Endothelial cell of umbilical vein (primary cell): ENCODE results near the gene OSBPL1A. TPM values are rescaled to one million over a fixed set of nuclear protein-coding genes. Genes with fewer than 3 reads are reported as not detected.

Source experiments
- BruUV-seq: library from RNA; stranded (reverse); fragments of 400-500 nt; replicated peaks from 2 replicates; lab custom pipeline; 2021; lab: Mats Ljungman, UMichigan
- CTCF ChIA-PET: fragments of 300-600, 350-600 bp; sonication (Branson Sonifier 250); formaldehyde crosslinking; loops from one replicate; lab custom pipeline; 2021; ENCODE audit warnings: antibody characterized with exemption, inconsistent platforms; lab: Charles Lee
- POLR2A ChIA-PET: fragments of 300-600, 350-600 bp; sonication (Branson Sonifier 250); formaldehyde crosslinking; loops from one replicate; lab custom pipeline; 2021; ENCODE audit warnings: antibody characterized with exemption, inconsistent platforms; lab: Charles Lee
- DNase-seq: peaks from one replicate; pipeline ENCODE4 v3.0.0-alpha.2; 2011; ENCODE audit warnings: low read depth, low spot score
- FAIRE-seq: peaks from 2 replicates; lab custom pipeline; 2011; peaks lifted over from hg19 to GRCh38; lab: Jason Lieb, UNC
- H2AFZ ChIP-seq: 2 replicates; pipeline ENCODE4 v1.6.0; 2012; ENCODE audit warnings: low read depth, low read length, control low read depth, inconsistent platforms
- H3K27ac ChIP-seq: 2 replicates; pipeline ENCODE4 v1.5.1; 2011; ENCODE audit warnings: low read depth, mild to moderate bottlenecking, control low read depth, low read length, moderate library complexity; ENCODE audit not compliant: insufficient read depth
- H3K27me3 ChIP-seq, 2 experiments: 2 replicates each; pipeline versions ENCODE4 v1.6.0 to v1.6.1; 2011; ENCODE audit warnings: low read length in 2 of 2, mixed read lengths in 1 of 2; ENCODE audit not compliant: control insufficient read depth in 2 of 2, insufficient read depth in 2 of 2
- H3K36me3 ChIP-seq, 2 experiments: 2 replicates in 1 of 2; 3 replicates in 1 of 2; pipeline ENCODE4 v1.5.1; 2011; ENCODE audit warnings: low read length in 2 of 2, mild to moderate bottlenecking in 1 of 2, moderate library complexity in 1 of 2; ENCODE audit not compliant: control insufficient read depth in 2 of 2, insufficient read depth in 2 of 2; ENCODE audit errors: extremely low read depth in 1 of 2
- H3K4me1 ChIP-seq: 3 replicates; pipeline ENCODE4 v1.5.1; 2011; ENCODE audit warnings: mild to moderate bottlenecking, low read length; ENCODE audit not compliant: control insufficient read depth, insufficient read depth; ENCODE audit errors: extremely low read depth
- H3K4me2 ChIP-seq: 2 replicates; pipeline ENCODE4 v1.6.1; 2011; ENCODE audit warnings: low read length, control low read depth, mixed read lengths; ENCODE audit not compliant: insufficient read depth
- H3K4me3 ChIP-seq, 3 experiments: fragments of 200-600 bp in 1 of 3; sonication (generic), shearing (Covaris generic) in 1 of 3; replicated peaks in 1 of 3; 2 replicates each; pipeline ENCODE4 v1.5.1; 2011 to 2016; ENCODE audit warnings: control low read depth in 3 of 3, low read length in 3 of 3, mild to moderate bottlenecking in 2 of 3, inconsistent platforms in 1 of 3, low read depth in 1 of 3, moderate library complexity in 1 of 3; ENCODE audit not compliant: insufficient read depth in 1 of 3
- H3K79me2 ChIP-seq: 2 replicates; pipeline ENCODE4 v1.6.0; 2012; ENCODE audit warnings: low read length, inconsistent platforms; ENCODE audit not compliant: control insufficient read depth, insufficient read depth
- H3K9ac ChIP-seq: replicated peaks from 2 replicates; pipeline ENCODE3; 2011; ENCODE audit warnings: low read length, control low read depth; ENCODE audit not compliant: insufficient read depth; ENCODE audit errors: extremely low read depth
- H3K9me1 ChIP-seq: replicated peaks from 3 replicates; pipeline ENCODE4 v1.6.0; 2011; ENCODE audit warnings: mild to moderate bottlenecking, low read length; ENCODE audit not compliant: control insufficient read depth, insufficient read depth; ENCODE audit errors: extremely low read depth
- H3K9me3 ChIP-seq: replicated peaks from 2 replicates; pipeline ENCODE4 v1.5.1; 2012; ENCODE audit warnings: low read length, inconsistent platforms; ENCODE audit not compliant: control insufficient read depth, insufficient read depth
- H4K20me1 ChIP-seq: replicated peaks from 2 replicates; pipeline ENCODE3; 2011; ENCODE audit warnings: mild to moderate bottlenecking, low read length; ENCODE audit not compliant: control insufficient read depth, insufficient read depth; ENCODE audit errors: extremely low read depth
- EZH2 ChIP-seq: IDR thresholded peaks from 2 replicates; pipeline ENCODE4 v1.6.1; 2012; ENCODE audit warnings: borderline replicate concordance, low read depth, mild to moderate bottlenecking, moderate library complexity, low read length, inconsistent platforms; ENCODE audit not compliant: severe bottlenecking
- FOS ChIP-seq: IDR thresholded peaks from 2 replicates; pipeline ENCODE4 v1.6.1; 2011; ENCODE audit warnings: mild to moderate bottlenecking, low read length, moderate library complexity, borderline replicate concordance; ENCODE audit not compliant: insufficient read depth
- GATA2 ChIP-seq: IDR thresholded peaks from 2 replicates; pipeline ENCODE4 v1.7.0; 2011; ENCODE audit warnings: low read depth, mild to moderate bottlenecking, moderate library complexity, mixed read lengths, low read length; ENCODE audit not compliant: insufficient read length, insufficient read depth
- JUN ChIP-seq: IDR thresholded peaks from 2 replicates; pipeline ENCODE4 v1.6.1; 2011; ENCODE audit warnings: borderline replicate concordance, low read depth; ENCODE audit not compliant: insufficient read length, insufficient read depth
- MYC ChIP-seq: IDR thresholded peaks from one replicate; pipeline ENCODE4 v1.6.1; 2011; ENCODE audit warnings: mild to moderate bottlenecking, low read depth, low read length
- POLR2A ChIP-seq: IDR thresholded peaks from 2 replicates; pipeline ENCODE4 v1.6.1; 2012; ENCODE audit warnings: low read depth, mild to moderate bottlenecking, control low read depth, low read length
- POLR2AphosphoS5 ChIP-seq: IDR thresholded peaks from 2 replicates; pipeline ENCODE4 v1.6.1; 2012; ENCODE audit warnings: low read depth, mild to moderate bottlenecking, control low read depth, low read length, moderate library complexity; ENCODE audit not compliant: insufficient read depth
- dilution Hi-C: fragments of 300-500 bp; cut with MboI; formaldehyde crosslinking; loops from one replicate; pipeline ENCODE4 v1.15.0; 2019; ENCODE audit warnings: low sequenced_read_pairs; ENCODE audit not compliant: extremely low pct_ligation_motif_present
- intact Hi-C: fragments of 100-400 bp; cut with micrococcal nuclease; formaldehyde crosslinking; loops from one replicate; pipeline ENCODE4 v1.10.0; 2022
- polyA plus RNA-seq, 4 experiments: library from polyadenylated mRNA; depleted of rRNA in 3 of 4; stranded (reverse) in 3 of 4; unstranded in 1 of 4; fragments of >200 nt; gene quantifications; 2 replicates each; pipeline versions ENCODE4 v1.2.1 to v1.2.3, GENCODE V29; 2011 to 2012; ENCODE audit warnings: missing spikeins in 1 of 4
- total RNA-seq: library from RNA; stranded (reverse); gene quantifications from 2 replicates; pipeline ENCODE4 v1.2.3, GENCODE V29; 2021
- TF ChIP-seq, protein P1 (sequence below), 2 donors: IDR thresholded peaks; 1 replicate in 1 of 2; 2 replicates in 1 of 2; pipeline ENCODE4 v1.5.1; 2011; ENCODE audit warnings: low read length in 2 of 2, mild to moderate bottlenecking in 2 of 2, moderate library complexity in 2 of 2, control low read depth in 1 of 2, inconsistent platforms in 1 of 2, low read depth in 1 of 2; ENCODE audit not compliant: insufficient read depth in 1 of 2; ENCODE audit errors: extremely low read depth in 1 of 2
- TF ChIP-seq, protein P2 (sequence below): IDR thresholded peaks from 2 replicates; pipeline ENCODE4 v1.6.1; 2011; ENCODE audit not compliant: insufficient read depth, insufficient read length

OSBPL1A gene
- total and polyA plus RNA-seq, 2 donors (not counting 3 experiments of a cell fraction or from before 2014, with no cell fraction given) = 6.4 to 16.5 TPM

DNA sequence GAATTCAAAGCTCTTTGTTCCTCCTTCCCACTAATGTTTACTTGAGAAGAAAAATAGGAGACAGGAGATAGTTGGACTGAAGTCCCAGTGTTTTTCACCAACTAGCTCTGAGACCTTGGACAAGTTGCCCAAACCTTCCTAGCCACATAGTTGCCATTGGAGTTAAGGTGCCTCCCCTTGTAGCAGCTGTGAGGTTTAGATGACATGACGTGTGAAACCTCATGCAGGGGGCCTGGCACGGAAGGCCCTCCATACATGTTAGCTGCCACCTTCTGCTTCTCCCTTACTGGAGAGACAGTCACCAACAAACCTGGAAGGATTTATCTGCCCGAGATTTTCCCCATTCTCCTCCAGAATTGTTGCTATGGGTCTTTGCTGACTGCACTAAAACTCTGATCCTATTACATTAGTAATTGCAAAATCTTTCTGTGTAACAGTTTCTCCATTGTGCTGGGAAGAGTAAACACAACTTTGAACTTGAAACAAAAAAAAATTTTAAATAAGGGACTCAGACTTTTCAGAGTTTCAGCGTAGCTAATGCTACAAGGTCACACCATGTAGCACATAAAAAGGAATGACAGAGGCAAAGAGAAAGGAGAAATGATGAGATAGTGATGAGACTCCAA is 282.6 kb downstream of the OSBPL1A start:
- intact Hi-C loops = loop anchor here (5.0 to 10.0 kb wide), 2 partner anchors 100 to 598 kb away; partner anchors contain the start of gene TTC39C

DNA sequence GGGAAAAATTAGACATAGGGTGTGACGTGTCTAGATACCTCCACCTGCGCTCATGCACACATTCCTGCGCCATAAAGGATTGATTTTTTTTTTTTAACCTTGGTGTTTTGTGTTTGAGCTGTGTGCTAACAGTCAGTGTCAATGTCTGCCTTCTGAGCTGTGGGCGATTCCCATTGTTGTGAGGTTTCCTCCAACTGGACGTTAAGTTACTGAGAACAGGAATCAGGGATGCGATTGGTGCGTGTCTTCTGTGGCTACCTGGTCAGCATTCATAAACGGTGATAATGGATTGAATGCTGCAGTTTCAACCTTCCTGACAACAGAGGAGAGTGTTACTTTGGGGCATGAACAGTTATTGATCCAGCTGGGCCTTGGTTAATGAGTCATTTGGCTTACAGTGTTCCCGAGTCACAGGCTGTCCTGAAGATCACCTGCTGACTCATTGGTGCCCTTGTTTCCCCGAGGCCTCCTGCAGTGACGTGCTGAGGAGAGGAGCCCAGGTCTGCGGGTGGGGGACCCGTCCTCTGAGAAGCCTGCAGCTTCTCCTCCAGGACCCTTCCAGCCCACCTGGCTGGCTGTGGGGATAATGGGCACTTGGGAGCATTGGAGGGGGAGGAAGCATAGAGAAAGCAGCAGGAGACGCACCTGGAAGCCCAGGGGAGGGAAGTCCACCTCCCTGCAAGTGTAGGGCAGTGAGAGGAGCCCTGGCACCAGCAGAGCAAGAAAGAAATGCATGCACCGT is 284.6 kb downstream of the OSBPL1A start:
- H3K4me2 ChIP-seq = no peak overlapping the region

More for the DNA sequence above, 282.6 kb downstream of the OSBPL1A start:
- Histone ChIP-seq H3K4me2 (no peak overlapping the region), H4K20me1 (no peaks in the 10 kb centered on the region), H3K79me2 (no peaks in the 10 kb centered on the region), H3K4me1 (no peaks in the 10 kb centered on the region), H3K36me3 (no peaks in the 10 kb centered on the region), H3K27me3 (no peaks in the 10 kb centered on the region), H3K4me3 (no peak overlapping the region), H2AFZ (no peak overlapping the region), H3K27ac (no peak overlapping the region), H3K9me3 (no peaks in the 10 kb centered on the region), H3K9ac (no peak overlapping the region), H3K9me1 (no peaks in the 10 kb centered on the region)
- BruUV-seq = no TSS peak
- dilution Hi-C loops = loop anchor here (25.0 kb wide), 1 partner anchor 503 kb away; no protein-coding TSS in a partner anchor
- ChIA-PET POLR2A (no interaction called here), CTCF (interaction anchor here (1.1 to 1.7 kb wide), 4 partner anchors 11 to 412 kb away, joined by 3 to 6 read pairs (median 4); no protein-coding TSS in a partner anchor)
- FAIRE-seq = no peak
- no peak for DNase-seq
- TF ChIP-seq POLR2AphosphoS5 (no peak), POLR2A (no peak), JUN (no peak), MYC (no peak)

More for the DNA sequence above, 284.6 kb downstream of the OSBPL1A start:
- DNase-seq (no peak), FAIRE-seq (no peak)
- Histone ChIP-seq H3K9ac (no peak overlapping the region), H3K4me3 (no peak overlapping the region), H3K27me3 (no peaks in the 10 kb centered on the region), H3K27ac (no peak overlapping the region), H3K79me2 (no peaks in the 10 kb centered on the region), H3K4me1 (no peaks in the 10 kb centered on the region), H3K9me1 (no peaks in the 10 kb centered on the region), H4K20me1 (no peaks in the 10 kb centered on the region), H2AFZ (no peak overlapping the region), H3K36me3 (no peaks in the 10 kb centered on the region), H3K9me3 (no peaks in the 10 kb centered on the region)
- BruUV-seq = no TSS peak
- intact Hi-C loops (loop anchor here (10.0 kb wide), 1 partner anchor 98 kb away; the partner anchor contains the start of gene TTC39C), dilution Hi-C loops (loop anchor here (25.0 kb wide), 1 partner anchor 501 kb away; no protein-coding TSS in a partner anchor)
- TF ChIP-seq, protein P1, sequence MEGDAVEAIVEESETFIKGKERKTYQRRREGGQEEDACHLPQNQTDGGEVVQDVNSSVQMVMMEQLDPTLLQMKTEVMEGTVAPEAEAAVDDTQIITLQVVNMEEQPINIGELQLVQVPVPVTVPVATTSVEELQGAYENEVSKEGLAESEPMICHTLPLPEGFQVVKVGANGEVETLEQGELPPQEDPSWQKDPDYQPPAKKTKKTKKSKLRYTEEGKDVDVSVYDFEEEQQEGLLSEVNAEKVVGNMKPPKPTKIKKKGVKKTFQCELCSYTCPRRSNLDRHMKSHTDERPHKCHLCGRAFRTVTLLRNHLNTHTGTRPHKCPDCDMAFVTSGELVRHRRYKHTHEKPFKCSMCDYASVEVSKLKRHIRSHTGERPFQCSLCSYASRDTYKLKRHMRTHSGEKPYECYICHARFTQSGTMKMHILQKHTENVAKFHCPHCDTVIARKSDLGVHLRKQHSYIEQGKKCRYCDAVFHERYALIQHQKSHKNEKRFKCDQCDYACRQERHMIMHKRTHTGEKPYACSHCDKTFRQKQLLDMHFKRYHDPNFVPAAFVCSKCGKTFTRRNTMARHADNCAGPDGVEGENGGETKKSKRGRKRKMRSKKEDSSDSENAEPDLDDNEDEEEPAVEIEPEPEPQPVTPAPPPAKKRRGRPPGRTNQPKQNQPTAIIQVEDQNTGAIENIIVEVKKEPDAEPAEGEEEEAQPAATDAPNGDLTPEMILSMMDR (IDR thresholded peaks at IDR 0.05; ENCODE audit: extremely low read depth in 1 of 2, insufficient read depth in 1 of 2, low read depth in 1 of 2, low read length in 2 of 2) = no peak
- TF ChIP-seq POLR2A (no peak), POLR2AphosphoS5 (no peak), GATA2 (no peak), MYC (no peak), JUN (no peak), FOS (no peak), EZH2 (no peak)
- TF ChIP-seq, protein P2, sequence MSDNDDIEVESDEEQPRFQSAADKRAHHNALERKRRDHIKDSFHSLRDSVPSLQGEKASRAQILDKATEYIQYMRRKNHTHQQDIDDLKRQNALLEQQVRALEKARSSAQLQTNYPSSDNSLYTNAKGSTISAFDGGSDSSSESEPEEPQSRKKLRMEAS = no peak
- CTCF ChIA-PET = no interaction called here
- POLR2A ChIA-PET = no interaction called here
